GM18517 (cell line): ENCODE results near the gene JAM3.
"Not testable (repeated sequence)": the region's sequence is repeated elsewhere in the genome, so short reads cannot be mapped to it uniquely, and the experiment has no call there.

Source experiments
- ATAC-seq: cut with Tn5 transposase; IDR thresholded peaks from one replicate; pipeline ENCODE4 v1.9.1; 2021; ENCODE audit warnings: mild to moderate bottlenecking, moderate library complexity; ENCODE audit not compliant: unreplicated experiment

Gene JAM3

DNA sequence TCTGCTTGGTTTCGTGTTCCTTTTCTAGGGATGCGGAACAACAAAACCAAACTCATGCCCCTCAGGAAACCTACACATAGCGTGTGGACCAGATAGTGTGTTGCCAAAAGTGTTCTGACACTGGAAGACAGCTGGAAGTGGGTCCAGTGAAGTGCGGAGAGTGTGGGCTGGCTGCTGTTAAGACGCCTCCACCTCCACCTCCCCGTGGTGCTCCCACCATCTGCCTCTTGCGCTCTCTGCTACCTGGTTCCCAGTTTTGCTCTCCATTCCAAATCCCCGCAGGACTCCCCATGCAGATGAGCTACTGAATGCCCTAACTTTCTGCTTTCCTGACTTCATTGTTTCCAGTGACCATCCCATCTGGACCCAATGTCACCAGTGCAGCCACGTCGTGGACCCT, 103.1 kb downstream of the JAM3 start:
- no peak for ATAC-seq

DNA sequence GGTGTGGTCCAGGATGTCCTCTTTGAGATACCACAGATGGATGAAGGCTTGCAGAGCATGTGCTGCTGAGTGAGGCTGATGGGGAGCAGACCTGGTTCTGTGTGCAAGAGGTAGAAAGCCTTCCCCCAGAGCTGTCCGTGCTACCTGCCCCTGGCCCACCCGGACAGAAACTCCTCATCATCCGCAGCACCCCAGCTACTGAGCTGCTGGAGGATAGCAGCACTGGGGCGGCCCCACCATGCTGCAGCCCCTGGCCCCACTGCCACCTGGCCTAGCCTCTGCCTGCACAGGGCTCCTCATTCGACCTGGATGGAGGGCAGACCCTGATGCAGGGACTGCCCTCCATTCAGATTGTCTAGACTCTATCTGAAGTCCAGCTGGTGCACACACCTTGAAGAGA, 104.4 kb downstream of the JAM3 start:
- ATAC-seq = no peak

DNA sequence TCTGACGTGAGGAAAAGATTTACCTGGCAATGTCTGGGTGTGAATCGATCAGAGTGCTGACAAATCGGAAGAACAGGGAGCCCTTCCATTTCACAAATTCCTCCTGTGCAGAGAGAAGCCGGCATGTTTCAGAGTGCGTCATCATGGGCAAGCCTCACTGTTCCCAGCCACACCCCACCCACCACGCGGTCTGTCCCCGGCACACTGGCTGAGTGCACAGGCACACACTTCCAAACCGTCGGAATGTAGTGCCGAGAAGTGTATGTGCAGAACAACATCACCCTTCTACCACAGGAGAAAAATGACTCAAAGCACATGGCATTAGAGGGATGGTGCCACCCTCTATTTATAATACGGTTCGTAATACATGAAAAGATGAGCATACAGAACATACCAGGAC, 107.4 kb downstream of the JAM3 start:
- ATAC-seq = no peak

DNA sequence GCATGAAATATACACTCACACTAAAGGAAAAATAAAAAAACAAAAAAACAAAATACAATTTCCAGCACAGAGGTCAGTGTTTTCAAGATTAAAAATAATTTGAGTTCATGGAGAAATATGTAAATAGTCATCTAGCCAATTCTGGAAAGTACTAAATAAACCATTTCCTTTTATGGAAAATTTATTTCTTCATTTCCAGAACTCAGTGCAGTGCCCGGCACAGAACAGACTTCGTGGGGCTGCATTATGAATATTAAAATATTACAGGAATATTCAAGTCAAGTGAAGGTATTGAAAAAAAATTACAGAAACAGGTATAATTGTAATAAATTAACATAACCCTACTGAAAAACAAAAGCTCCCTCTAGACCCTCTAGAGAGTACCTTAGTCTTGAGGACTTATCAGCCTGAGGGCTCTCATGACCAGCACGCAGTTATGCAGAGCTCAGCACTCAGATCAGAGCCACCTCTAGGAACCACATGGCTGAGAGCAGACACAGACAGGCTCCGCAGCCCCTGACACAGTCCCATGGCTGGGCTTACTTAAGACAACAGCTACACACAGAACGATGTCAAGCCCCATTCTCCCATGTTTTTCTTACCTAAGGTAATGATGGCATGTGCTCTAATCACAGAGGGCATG, 109.3 kb downstream of the JAM3 start:
- no peak for ATAC-seq

DNA sequence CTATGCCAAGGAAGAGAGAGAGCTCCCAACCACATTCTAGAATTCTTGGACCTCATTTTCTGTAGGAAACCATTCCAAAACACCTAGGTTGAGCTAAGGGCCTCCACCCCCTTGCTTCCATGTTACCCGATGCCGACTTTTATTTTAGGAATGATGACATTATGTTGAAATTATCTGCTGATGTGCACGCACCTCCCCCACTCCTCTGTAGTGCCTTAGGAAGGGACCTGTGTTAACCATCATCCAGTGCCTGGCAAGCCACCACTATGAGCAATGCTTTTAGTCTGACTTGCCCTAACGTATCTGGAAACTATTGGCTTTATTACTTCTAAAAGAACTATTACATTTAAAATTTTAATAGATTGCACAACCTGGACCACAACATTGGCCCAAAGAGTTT, 112.8 kb downstream of the JAM3 start:
- ATAC-seq = no peak

DNA sequence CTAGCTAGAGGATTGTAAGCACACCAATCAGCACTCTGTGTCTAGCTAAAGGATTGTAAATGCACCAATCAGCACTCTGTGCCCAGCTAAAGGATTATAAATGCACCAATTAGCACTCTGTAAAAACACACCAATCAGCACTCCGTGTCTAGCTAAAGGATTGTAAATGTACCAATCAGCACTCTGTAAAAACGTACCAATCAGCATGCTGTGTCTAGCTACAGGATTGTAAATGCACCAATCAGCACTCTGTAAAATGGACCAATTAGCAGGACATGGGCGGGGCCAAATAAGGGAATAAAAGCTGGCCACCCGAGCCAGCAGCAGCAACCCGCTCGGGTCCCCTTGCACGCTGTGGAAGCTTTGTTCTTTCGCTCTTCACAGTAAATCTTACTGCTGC, 119.2 kb downstream of the JAM3 start:
- not testable (repeated sequence) for ATAC-seq

DNA sequence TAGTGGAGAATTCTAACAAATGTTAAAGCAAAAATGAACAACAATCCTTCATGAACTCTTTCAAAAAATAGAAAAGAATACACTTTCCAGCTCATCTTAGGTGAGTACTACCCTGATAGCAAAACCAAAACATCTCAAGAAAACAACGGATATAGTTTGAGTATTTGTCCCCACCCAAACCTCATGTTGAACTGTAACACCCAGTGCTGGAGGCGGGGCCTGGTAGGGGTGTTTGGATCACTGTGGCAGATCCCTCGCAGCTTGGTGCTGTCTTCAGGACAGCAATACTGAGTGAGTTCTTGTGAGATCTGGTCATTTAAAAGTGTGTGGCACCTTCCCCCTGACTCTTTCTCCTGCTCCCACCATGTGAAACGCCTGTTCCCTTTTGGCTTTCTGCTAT, 127.9 kb downstream of the JAM3 start:
- no peak for ATAC-seq

DNA sequence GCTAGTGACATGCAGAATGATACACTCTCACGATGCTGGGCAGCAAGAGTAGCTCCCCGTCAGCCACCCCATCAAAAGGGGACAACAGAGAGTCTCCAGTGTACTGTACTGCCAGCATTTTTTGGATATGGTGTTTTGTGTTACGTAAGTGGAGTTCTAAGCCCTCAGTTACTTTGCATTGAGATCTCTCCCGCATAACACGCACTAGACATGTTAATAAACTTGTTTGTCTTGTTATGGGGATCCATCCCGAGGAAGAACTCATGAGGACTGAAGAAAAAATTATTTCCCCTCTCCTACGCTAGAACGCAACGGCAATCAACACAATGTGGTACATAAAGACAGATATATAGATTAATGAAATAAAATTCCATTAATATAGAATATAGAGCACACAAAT, 130.7 kb downstream of the JAM3 start:
- no peak for ATAC-seq

DNA sequence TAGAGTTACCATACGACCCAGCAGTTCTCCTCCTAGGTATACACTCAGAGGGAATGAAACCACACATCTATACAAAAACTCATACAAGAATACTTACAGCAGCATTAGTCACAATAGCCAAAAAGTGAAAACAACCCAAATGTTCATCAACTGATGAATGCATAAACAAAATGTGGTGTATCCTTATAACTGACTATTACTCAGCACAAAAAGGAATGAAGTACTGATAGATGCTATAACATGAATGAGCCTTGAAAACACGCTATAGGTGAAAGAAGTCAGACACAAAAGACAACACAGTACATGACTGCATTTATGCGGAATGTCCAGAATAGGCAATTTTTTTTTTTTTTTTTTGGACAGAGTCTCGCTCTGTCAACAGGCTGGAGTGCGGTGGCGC, 131.8 kb downstream of the JAM3 start:
- no peak for ATAC-seq
